WERI-Rb-1 (cell line): Measurements from ENCODE around the gene MACROD2.

Experiments used
- DNase-seq: peaks from one replicate; pipeline ENCODE4 v3.0.0-alpha.2; 2020
- H3K27ac ChIP-seq: fragments of 250-450 bp; sonication (Bioruptor Pico); 2 replicates; pipeline ENCODE4 v1.5.1; 2020; ENCODE audit warnings: mild to moderate bottlenecking, moderate library complexity
- H3K27me3 ChIP-seq: fragments of 250-450 bp; sonication (Bioruptor Pico); 2 replicates; pipeline ENCODE4 v1.5.1; 2021; ENCODE audit warnings: mild to moderate bottlenecking, low read depth, moderate library complexity; ENCODE audit not compliant: insufficient read depth, severe bottlenecking
- H3K36me3 ChIP-seq: fragments of 250-450 bp; sonication (Bioruptor Pico); 2 replicates; pipeline ENCODE4 v1.5.1; 2020; ENCODE audit warnings: mild to moderate bottlenecking, moderate library complexity
- H3K4me3 ChIP-seq: 2 replicates; pipeline ENCODE4 v1.5.1; 2011; ENCODE audit warnings: low read depth, mild to moderate bottlenecking, control low read depth, low read length
- H3K9me3 ChIP-seq: fragments of 250-450 bp; sonication (Bioruptor Pico); 2 replicates; pipeline ENCODE4 v1.5.1; 2021; ENCODE audit warnings: mild to moderate bottlenecking, moderate library complexity; ENCODE audit not compliant: severe bottlenecking
- TF ChIP-seq, protein P1 (sequence below): IDR thresholded peaks from 2 replicates; pipeline ENCODE4 v1.5.1; 2011; ENCODE audit warnings: low read depth, mild to moderate bottlenecking, control low read depth, inconsistent platforms, low read length

Gene MACROD2

DNA sequence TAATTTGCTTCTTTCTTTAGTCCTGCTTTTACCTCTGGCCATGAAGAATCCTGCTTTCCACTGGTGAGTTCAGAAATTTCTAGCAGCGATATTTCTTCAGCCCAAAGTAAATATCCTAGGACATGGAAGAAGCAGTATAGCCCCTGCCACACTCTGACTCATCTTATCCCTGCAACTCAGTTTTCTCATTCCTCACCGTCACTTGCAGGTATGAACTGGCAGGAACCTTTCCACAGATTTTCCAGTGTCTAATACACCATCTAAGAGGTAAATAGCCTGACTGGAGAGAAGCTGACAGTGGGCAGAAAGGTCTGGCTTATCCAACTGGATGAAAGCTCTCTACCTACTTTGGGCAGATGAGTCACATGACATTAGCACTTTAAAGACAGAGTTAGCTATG is 1158.8 kb downstream of the MACROD2 start:
- TF ChIP-seq, protein P1, sequence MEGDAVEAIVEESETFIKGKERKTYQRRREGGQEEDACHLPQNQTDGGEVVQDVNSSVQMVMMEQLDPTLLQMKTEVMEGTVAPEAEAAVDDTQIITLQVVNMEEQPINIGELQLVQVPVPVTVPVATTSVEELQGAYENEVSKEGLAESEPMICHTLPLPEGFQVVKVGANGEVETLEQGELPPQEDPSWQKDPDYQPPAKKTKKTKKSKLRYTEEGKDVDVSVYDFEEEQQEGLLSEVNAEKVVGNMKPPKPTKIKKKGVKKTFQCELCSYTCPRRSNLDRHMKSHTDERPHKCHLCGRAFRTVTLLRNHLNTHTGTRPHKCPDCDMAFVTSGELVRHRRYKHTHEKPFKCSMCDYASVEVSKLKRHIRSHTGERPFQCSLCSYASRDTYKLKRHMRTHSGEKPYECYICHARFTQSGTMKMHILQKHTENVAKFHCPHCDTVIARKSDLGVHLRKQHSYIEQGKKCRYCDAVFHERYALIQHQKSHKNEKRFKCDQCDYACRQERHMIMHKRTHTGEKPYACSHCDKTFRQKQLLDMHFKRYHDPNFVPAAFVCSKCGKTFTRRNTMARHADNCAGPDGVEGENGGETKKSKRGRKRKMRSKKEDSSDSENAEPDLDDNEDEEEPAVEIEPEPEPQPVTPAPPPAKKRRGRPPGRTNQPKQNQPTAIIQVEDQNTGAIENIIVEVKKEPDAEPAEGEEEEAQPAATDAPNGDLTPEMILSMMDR, result no peak
- Histone ChIP-seq H3K27me3 (no peaks in the 10 kb centered on the region), H3K9me3 (no peaks in the 10 kb centered on the region), H3K36me3 (no peaks in the 10 kb centered on the region), H3K27ac (no peak overlapping the region), H3K4me3 (no peak overlapping the region)
- DNase-seq, result no peak

DNA sequence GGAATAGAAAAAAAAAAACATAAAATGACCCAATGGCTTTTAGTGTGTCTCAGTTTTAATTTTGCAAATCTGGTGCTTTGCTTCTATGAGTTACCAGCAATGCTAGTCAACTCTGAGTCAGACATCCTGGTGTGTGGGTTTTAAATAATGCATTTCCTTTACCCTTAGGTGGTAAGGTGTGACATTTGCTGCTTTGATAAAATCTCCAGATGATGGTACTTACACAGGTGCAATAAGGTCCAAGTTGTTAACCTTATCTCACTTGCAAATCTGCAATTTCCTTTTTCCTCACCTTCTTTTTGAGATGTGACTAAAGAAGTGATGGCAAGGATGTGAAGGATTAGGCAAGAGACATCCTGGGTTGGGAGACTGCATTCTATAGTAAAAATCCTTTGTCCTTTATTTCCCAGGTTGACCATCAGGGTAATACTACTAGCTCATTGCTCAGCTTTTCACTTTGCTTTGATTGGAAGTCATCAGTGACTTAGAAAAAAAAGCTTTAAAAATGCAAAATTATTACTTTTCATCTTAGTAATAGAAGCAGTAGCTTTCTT is 1160.6 kb downstream of the MACROD2 start:
- no peaks in the 10 kb centered on the region for H3K27me3 ChIP-seq
- TF ChIP-seq, protein P1, result no peak
- no peak overlapping the region for H3K27ac ChIP-seq
- H3K36me3 ChIP-seq, result no peaks in the 10 kb centered on the region
- no peak for DNase-seq
- H3K9me3 ChIP-seq, result no peaks in the 10 kb centered on the region
- H3K4me3 ChIP-seq, result no peak overlapping the region

DNA sequence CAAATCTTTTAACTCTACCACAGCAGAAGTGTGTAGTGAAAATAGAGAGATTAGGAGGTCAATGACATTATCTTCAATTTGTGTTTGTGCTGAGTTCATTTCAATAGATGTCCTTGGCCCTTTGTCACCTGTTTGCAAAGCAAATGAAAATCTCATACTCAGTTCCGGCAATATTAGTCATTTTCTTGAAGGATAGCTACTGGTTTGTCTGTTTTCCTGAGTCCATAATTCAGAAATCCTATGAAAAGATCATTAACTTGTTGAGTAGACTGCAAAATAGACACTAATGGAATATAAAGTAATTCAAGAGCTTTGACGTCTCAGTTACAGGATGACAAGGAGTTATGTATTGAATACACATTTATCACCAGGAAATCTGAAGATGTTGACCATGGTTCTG is 1163.2 kb downstream of the MACROD2 start:
- TF ChIP-seq, protein P1, result no peak
- Histone ChIP-seq H3K9me3 (no peaks in the 10 kb centered on the region), H3K27me3 (no peaks in the 10 kb centered on the region), H3K36me3 (no peaks in the 10 kb centered on the region), H3K4me3 (no peak overlapping the region), H3K27ac (no peak overlapping the region)
- DNase-seq, result no peak

DNA sequence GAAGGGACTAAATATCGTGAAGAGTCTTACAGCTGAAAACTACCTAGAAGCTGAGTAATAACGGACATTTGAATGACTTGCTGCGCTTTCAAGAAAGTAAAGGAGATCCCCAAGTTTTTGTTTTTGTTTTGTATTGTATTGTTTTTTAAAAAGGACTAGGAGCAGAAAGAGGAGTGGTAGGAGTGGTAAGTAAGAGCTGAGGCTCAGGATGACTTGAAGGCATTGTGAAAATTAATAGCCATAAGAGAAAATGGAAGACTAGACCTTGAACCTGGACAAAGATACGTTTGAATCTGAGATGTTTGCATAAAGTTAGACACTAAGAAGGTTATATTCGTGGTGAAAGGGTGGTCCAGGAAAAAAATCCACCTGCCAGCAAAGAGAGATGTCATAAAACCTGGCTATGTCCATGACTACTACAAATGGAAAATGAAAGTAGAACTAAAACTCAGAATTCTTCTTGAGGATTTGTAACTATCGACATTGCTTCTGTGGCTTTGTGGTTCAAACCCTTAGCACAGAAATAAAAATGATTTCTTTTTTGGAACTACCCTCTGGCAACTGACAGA is 1166.8 kb downstream of the MACROD2 start:
- no peaks in the 10 kb centered on the region for H3K9me3 ChIP-seq
- H3K36me3 ChIP-seq, result no peaks in the 10 kb centered on the region
- H3K27me3 ChIP-seq, result no peaks in the 10 kb centered on the region
- H3K27ac ChIP-seq, result no peak overlapping the region
- no peak overlapping the region for H3K4me3 ChIP-seq
- TF ChIP-seq, protein P1, result no peak
- no peak for DNase-seq

DNA sequence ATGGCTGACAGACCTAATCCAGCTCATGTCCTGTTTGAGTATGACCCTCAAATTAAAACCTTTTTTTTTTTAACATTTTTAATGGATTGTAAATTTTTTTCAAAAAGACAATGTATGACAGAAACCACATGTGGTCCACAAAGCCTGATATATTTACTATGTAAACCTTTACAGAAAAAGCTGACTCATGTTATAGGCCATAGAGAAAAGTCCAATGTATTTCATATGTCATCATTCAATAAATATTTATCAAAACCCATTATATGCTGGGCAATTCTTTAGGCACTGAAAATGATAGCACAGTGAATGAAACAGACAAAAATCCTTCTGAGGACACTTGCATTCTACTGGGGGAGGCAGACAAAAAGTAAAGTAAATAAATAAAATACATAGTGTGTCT is 1168.3 kb downstream of the MACROD2 start:
- TF ChIP-seq, protein P1, result no peak
- Histone ChIP-seq H3K36me3 (no peaks in the 10 kb centered on the region), H3K27ac (no peak overlapping the region), H3K27me3 (no peaks in the 10 kb centered on the region), H3K9me3 (no peaks in the 10 kb centered on the region), H3K4me3 (no peak overlapping the region)
- DNase-seq, result no peak

DNA sequence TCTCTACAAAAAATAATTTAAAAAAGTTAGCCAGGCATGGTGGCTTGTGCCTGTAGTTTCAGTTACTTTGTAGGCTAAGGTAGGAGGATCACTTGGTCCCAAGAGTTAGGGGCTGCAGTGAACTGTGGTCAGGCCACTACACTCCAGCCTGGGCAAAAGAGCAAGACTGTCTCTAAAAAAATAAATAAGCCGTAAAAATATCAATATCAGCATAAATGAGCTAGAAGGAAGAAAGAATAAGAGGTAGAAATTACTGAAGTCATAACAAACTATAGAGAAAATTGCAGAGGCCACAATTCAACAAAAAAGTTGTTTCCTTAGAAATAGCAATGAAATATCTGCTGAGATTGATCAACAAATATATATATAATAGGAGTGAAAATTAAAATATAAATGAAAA is 1169.4 kb downstream of the MACROD2 start:
- no peak for DNase-seq
- H3K27ac ChIP-seq, result no peak overlapping the region
- no peaks in the 10 kb centered on the region for H3K36me3 ChIP-seq
- no peaks in the 10 kb centered on the region for H3K27me3 ChIP-seq
- H3K9me3 ChIP-seq, result no peaks in the 10 kb centered on the region
- TF ChIP-seq, protein P1, result no peak
- no peak overlapping the region for H3K4me3 ChIP-seq
